ENCODE results near the gene ARFGEF2. TPM values are rescaled to one million over a fixed set of nuclear protein-coding genes. Genes with fewer than 3 reads are reported as not detected.

The ARFGEF2 gene
- total RNA-seq, 1 donor from 2014 or later: 32.9 TPM

GRCh38 chr20:49029203-49029602 lies 107.7 kb downstream of the ARFGEF2 start:
- Histone ChIP-seq H3K36me3 (peaks cover 97% of the 10 kb centered on the region), H3K27me3 (ENCODE audit: low read depth) (no peaks in the 10 kb centered on the region)

DNA sequence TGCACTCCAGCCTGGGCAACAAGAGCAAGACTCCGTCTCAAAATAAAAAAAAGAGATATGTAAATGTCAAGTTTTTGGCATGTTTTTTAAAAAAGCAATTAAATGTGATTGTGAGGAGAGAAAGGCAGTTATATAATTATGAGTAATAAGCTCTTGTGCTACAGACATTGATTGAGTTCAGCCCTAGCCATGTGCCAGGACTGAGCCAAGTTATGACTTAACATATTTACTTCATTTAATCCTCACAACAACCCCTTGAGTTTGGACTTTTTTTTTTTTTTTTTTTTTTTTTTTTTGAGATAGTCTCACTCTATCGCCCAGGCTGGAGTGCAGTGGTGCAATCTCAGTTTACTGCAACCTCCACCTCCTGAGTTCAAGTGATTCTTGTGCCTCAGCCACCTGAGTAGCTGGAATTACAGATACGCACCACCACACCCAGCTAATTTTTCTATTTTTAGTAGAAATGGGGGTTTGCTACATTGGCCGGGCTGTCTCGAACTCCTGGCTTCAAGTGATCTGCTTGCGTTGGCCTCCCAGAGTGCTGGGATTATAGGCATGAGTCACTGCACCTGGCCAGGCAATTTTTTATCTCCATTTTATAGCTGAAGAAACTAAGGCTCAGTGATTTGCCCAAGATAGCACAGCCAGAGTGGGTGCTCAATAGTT lies 109.6 kb downstream of the ARFGEF2 start:
- intact Hi-C loops (cut with DNase I): no loop called here
- Histone ChIP-seq H3K27ac (peak overlapping the region; percentile 69), H3K27me3 (ENCODE audit: low read depth) (no peaks in the 10 kb centered on the region), H3K4me1 (peaks cover 7% of the 10 kb centered on the region), H3K9me3 (no peaks in the 10 kb centered on the region), H3K36me3 (peaks cover 95% of the 10 kb centered on the region), H3K4me3 (no peak overlapping the region)
- peak; percentile 87 to 89 for ATAC-seq
- TF ChIP-seq, protein P1, sequence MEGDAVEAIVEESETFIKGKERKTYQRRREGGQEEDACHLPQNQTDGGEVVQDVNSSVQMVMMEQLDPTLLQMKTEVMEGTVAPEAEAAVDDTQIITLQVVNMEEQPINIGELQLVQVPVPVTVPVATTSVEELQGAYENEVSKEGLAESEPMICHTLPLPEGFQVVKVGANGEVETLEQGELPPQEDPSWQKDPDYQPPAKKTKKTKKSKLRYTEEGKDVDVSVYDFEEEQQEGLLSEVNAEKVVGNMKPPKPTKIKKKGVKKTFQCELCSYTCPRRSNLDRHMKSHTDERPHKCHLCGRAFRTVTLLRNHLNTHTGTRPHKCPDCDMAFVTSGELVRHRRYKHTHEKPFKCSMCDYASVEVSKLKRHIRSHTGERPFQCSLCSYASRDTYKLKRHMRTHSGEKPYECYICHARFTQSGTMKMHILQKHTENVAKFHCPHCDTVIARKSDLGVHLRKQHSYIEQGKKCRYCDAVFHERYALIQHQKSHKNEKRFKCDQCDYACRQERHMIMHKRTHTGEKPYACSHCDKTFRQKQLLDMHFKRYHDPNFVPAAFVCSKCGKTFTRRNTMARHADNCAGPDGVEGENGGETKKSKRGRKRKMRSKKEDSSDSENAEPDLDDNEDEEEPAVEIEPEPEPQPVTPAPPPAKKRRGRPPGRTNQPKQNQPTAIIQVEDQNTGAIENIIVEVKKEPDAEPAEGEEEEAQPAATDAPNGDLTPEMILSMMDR (IDR thresholded peaks at IDR 0.05): no peak
- DNase-seq: peak; percentile 61

More at GRCh38 chr20:49029203-49029602, 107.7 kb downstream of the ARFGEF2 start:
- DNase-seq (no peak), ATAC-seq (no peak)
- TF ChIP-seq, protein P1 (IDR thresholded peaks at IDR 0.05): no peak
- peaks cover 7% of the 10 kb centered on the region for H3K4me1 ChIP-seq
- H3K4me3 ChIP-seq: no peak overlapping the region
- no peak overlapping the region for H3K27ac ChIP-seq
- no peaks in the 10 kb centered on the region for H3K9me3 ChIP-seq
- intact Hi-C loops (cut with DNase I): no loop called here

GRCh38 chr20:49032455-49032854 lies 110.9 kb downstream of the ARFGEF2 start:
- no peak overlapping the region for H3K27ac ChIP-seq
- peaks cover 84% of the 10 kb centered on the region for H3K36me3 ChIP-seq
- ATAC-seq (no peak), DNase-seq (no peak)
- no peak overlapping the region for H3K4me3 ChIP-seq
- H3K9me3 ChIP-seq: no peaks in the 10 kb centered on the region
- peaks cover 7% of the 10 kb centered on the region for H3K4me1 ChIP-seq
- H3K27me3 ChIP-seq (ENCODE audit: low read depth): no peaks in the 10 kb centered on the region
- TF ChIP-seq, protein P1 (IDR thresholded peaks at IDR 0.05): no peak
- intact Hi-C loops (cut with DNase I): no loop called here

GRCh38 chr20:49034070-49034732 lies 112.7 kb downstream of the ARFGEF2 start:
- no peaks in the 10 kb centered on the region for H3K27me3 ChIP-seq (ENCODE audit: low read depth)
- H3K4me3 ChIP-seq: no peak overlapping the region
- H3K27ac ChIP-seq: no peak overlapping the region
- no peaks in the 10 kb centered on the region for H3K9me3 ChIP-seq
- peaks cover 20% of the 10 kb centered on the region for H3K4me1 ChIP-seq
- peaks cover 67% of the 10 kb centered on the region for H3K36me3 ChIP-seq
- intact Hi-C loops (cut with DNase I): no loop called here
- TF ChIP-seq, protein P1 (IDR thresholded peaks at IDR 0.05): no peak
- ATAC-seq (no peak), DNase-seq (no peak)

DNA sequence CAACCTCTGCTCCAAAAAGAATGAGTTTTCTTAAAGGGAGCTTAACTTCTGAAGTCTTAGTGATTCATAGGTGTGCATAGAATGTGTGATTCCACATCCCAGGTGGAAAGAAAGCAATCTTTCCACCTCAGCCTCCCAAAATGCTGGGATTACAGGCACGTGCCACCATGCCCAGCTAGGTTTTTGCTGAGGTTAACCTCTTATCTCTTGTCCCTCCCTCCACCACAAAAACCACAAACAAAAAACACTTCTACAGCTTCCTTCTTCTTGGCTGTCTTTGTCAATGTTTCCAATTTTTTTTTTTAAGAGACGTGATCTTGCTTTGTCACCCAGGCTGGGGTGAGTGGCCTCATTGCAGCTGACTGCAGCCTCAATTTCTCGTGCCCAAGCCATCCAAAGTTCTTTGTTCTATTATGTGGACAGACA lies 116.5 kb downstream of the ARFGEF2 start:
- DNase-seq: no peak
- H3K27me3 ChIP-seq (ENCODE audit: low read depth): no peaks in the 10 kb centered on the region
- no peak for ATAC-seq
- intact Hi-C loops (cut with DNase I): no loop called here
- no peaks in the 10 kb centered on the region for H3K9me3 ChIP-seq
- H3K4me1 ChIP-seq: peaks cover 13% of the 10 kb centered on the region
- TF ChIP-seq, protein P1 (IDR thresholded peaks at IDR 0.05): no peak
- no peak overlapping the region for H3K4me3 ChIP-seq
- H3K36me3 ChIP-seq: peaks cover 32% of the 10 kb centered on the region
- H3K27ac ChIP-seq: no peak overlapping the region

Measured in lower lobe of right lung (tissue), 2 donors.